Posterior vena cava (tissue), 2 donors: ENCODE measurements around the gene FAM193B. TPM values are rescaled to one million over a fixed set of nuclear protein-coding genes. Genes with fewer than 3 reads are reported as not detected.
A peak's percentile ranks its signal among the peaks of the same experiment; 100 is the strongest.
"Not testable (repeated sequence)": the region's sequence is repeated elsewhere in the genome, so short reads cannot be mapped to it uniquely, and the experiment has no call there.

Experiments
- DNase-seq: peaks from one replicate; pipeline ENCODE4 v3.0.0-alpha.2; 2020; ENCODE audit warnings: low spot score
- intact Hi-C, 2 donors: fragments of 100-400 bp; cut with DNase I; formaldehyde crosslinking; loops; one replicate each; pipeline versions ENCODE4 v1.14.1 to v1.14.2; 2022 to 2023
- total RNA-seq, 2 donors: library from RNA; stranded (reverse); fragmentation: NEBNext Ultra II Directional; extraction: Animal tissue kit (Norgen Biotek cat#: 25700); gene quantifications; one replicate each; pipeline ENCODE4 v1.2.1, GENCODE V29; 2021
- donor health status: DM: yes; HTN: yes; CAD: no.
- donor health status: DM: yes; HTN: yes; CAD: no.

Gene FAM193B
- total RNA-seq, 2 donors from 2014 or later = 33.6 to 36.5 TPM

GRCh38 chr5:177545487-177546257 is 8.7 kb downstream of the FAM193B start:
- intact Hi-C loops = no loop called here
- DNase-seq = peak; percentile 92

- DNase-seq = no peak
- intact Hi-C loops = no loop called here
These were observed 11.4 kb downstream of the FAM193B start for GRCh38 chr5:177542816-177543465.

- intact Hi-C loops = no loop called here
- no peak for DNase-seq
These were observed 13.9 kb downstream of the FAM193B start for GRCh38 chr5:177540438-177540837.

- intact Hi-C loops = no loop called here
- no peak for DNase-seq
These were observed 15.0 kb downstream of the FAM193B start for GRCh38 chr5:177539411-177539810.

DNA sequence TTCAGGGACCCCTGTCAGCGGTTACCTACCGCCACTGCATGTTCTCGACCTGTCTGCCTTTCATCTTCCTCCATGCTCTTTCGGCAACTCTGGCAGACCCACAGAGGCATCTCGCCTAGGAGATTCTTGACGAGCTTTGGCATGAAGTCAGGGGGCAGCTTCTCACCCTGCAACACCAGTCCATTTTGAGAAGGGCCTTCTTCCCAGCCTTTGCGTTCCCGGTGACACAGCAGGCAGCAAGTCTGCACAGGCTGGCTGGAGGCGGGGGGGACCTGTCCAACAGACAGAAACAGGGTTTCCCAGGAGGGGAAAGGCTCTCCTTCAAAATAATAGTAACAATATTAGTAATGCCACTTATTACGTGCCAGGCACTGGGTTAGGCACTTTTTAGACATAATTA is 15.5 kb downstream of the FAM193B start:
- intact Hi-C loops = no loop called here
- DNase-seq = no peak

DNA sequence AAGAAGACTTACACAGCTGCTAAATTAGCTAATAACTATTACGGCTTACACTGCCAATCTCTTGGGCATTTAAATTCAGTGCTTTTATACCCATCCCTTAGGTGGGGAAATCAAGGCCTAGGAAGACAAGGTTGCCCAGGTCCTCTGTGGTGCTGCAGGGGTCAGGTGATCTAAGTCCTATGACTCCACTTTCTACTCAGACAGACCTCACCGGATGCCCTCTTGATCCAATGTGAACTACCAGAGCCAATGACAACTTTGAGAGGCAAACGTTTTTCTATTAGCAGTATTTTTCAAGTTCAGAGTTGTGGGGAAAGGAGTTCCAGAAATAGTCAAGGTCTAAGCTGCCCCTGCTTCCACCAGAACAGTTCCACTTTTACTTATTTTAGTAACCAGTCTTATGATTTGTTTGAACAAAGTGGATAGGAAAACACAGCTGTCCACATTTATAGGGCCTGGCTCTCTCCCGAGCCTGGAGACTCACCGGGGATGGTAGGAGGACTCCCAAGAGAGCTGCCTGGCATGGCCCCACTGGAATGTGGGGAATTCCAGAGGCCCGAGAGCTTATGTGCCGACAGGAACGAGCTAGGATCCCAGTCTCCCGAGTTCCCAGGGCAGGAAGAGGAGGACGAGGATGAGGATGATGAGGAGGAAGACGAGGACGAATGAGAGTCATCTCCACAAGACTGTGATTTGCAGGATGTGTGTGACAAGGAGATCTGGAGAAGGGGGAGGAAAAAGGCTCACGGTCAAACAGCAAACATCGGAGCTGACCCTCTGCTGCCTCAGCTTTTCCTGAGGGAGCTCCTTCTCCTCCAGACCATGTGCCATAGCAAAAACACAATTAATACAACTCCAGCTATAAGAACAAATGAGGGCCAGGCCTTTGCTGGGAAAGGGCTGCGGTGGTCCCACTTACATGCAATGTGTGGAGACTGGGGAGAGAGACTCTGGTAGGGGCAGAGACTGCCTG is 16.7 kb downstream of the FAM193B start:
- no peak for DNase-seq
- intact Hi-C loops = no loop called here

DNA sequence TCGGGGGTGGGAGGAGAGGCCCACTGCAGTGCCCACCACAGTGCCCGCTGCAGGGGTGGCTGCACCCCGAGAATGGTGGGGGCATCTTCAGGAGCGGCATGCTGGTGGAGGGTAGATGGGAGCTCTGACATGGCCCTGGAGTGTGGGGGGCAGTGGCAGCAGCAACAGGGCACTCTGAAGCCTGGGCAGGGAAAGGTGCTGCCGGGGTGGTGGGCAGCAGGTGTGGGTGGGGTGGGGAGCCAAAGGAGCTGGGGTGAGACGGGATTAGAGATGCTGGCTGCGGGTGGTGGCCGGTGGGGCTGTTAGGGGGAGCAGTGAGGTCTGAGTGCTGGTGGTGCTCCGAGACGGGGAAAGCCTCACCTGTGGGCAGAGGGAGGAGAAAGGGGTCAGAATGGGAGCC is 18.0 kb downstream of the FAM193B start:
- intact Hi-C loops = no loop called here

DNA sequence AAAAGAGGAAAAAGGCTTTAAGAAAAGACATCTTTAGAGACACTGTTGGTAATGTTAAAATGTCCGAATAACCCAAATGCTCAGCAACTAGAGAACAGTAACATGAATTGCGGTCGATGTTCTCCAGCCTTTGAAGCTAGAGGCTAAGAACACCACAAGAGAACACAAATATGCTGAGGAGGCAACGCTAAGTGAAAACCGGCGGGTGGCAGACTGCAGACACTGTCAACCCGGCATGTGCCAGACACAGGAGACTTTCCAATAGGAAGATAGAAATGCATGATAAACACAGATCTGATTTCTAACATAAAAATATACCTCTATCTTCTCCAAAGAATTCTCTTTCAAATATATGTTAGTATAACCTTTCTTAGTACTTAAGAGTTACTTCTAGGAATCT is 19.2 kb downstream of the FAM193B start:
- intact Hi-C loops = no loop called here
- no peak for DNase-seq

More for the DNA sequence above, 18.0 kb downstream of the FAM193B start:
- no peak for DNase-seq

DNA sequence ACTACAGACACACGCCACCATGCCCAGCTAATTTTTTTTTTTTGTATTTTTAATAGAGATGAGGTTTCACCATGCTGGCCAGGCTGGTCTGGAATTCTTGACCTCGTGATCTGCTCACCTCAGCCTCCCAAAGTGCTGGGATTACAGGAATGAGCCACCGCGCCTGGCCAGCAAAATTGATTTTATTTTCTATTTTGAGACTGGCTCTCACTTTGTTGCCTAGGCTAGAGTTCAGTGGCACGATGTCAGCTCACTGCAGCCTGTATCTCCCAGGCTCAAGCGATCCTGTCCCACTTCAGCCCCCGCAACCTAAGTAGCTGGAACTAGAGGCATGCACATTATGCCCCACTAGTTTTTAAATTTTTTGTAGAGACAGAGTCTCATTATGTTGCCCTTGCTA is 19.9 kb downstream of the FAM193B start:
- intact Hi-C loops = not testable (repeated sequence)
- peak; percentile 31 for DNase-seq

DNA sequence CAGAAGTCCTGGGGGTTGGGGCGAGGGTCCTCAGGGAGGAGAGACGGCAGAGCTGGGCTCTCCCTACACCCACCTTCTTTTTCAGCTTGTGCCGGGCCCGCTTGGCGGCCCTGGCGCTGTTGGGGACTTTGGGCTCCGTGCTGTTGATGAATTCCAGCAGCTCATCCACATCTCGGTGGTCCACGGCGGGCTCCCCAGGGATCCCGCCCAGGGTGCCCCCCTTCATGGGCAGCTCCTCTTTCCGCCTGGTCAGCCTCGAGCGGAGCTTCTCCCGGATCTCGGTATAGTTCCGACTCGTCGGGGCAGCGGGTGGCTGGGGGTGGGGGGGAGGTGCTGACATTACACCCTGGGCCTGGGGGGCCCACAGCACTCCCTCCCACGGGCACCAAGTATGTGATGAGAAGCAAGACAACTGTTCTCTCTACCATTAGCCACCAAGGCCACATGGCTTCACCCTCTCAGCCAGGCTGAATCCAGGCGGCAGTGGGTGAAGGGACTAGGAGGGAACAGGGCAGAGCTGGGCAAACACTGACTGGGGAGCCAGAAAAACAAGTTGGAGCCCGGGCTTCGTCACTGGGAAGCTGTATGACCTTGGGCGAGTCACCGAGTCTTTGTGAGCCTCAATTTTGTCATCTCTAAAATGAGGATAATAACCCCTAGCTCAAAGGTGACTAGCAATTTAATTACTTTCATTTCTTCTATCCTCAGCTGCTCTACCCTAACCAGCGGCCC is 23.0 kb downstream of the FAM193B start:
- peak; percentile 52 for DNase-seq
- intact Hi-C loops = no loop called here

DNA sequence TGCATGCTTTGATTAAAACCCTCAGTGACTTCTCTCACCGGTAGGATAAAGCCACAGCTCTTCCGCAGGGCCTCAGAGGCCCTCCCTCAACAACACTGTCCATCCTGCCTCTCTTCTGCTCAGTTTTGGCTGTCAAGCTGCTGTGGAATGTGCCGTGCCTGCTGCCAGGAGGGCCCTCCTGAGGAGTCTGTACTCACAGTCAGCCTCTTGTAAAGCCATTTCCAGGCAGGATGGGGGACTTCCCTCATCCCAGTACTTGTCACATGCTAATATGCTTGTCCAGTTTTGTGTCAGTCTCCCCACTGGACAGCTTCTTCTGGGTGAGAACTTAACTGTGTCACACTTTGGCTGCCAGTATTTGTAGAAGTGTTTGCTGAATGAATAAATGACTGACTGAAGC is 23.7 kb downstream of the FAM193B start:
- intact Hi-C loops = no loop called here

GRCh38 chr5:177529247-177530203 is 24.8 kb downstream of the FAM193B start:
- peak; percentile 52 for DNase-seq
- intact Hi-C loops = no loop called here

More for the DNA sequence above, 23.7 kb downstream of the FAM193B start:
- peak; percentile 29 for DNase-seq

- intact Hi-C loops = no loop called here
- DNase-seq = peak; percentile 49
These were observed 25.7 kb downstream of the FAM193B start for GRCh38 chr5:177528631-177529030.

- intact Hi-C loops = no loop called here
- DNase-seq = peak; percentile 67
These were observed 26.8 kb downstream of the FAM193B start for GRCh38 chr5:177527595-177527994.

- peak; percentile 49 for DNase-seq
- intact Hi-C loops = no loop called here
These were observed 27.6 kb downstream of the FAM193B start for GRCh38 chr5:177526791-177527190.

DNA sequence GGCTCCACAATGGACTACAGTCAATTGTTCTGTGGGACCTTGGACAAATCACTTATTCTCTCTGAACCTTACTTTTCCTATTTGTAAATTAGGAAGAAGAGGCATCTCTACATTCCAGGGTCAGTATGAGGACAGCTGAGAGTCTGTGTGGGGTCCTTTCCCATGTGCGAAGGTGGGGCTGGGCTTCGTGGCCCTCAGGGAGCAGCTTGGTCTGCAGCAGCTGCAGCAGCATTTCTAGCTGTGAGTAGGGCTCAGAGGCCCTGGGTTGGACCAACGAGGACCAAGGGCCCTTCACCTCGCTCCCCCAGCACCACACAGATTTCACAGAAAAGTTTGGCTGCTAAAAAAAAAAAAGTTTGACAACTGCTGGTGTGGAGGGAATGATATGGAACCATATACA is 28.2 kb downstream of the FAM193B start:
- DNase-seq = peak; percentile 20
- intact Hi-C loops = no loop called here

DNA sequence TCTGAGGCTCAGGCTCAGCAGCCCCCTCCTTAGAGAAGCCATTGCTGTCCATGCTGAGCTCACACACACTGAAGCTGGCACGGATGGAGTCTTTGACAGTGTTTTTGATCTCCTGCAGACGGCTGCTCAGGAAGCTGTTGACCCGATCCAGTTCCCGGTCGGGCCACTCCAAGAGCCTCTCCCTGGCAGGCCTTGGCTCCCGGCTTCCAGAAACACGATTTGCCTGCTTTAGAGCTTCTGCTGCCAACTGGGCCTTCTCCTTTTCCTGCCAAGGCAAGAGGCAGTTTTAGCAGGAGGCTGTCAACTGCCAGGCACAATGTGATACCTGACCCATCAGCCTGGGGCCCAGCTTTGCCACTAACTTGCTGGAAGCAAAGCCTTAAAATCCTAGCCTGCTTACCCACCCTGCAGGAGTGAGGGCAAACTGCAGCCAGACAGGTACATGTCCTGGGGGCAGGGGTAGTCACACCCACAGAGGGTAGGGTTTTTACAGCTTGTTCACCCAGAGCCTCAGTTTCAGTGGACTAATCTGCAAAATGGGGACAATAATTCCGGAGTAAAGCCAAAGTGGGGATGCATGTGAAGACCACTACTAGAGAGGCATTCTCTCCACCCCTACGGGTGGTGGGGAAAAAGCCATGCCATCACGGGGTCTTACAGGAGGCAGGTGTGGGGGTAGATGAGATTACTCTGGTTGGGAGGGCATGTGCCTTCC is 29.3 kb downstream of the FAM193B start:
- peak; percentile 65 for DNase-seq
- intact Hi-C loops = no loop called here
